ENCODE results near the gene RAB27A. TPM values are rescaled to one million over a fixed set of nuclear protein-coding genes. Genes with fewer than 3 reads are reported as not detected.

RAB27A gene
- total and polyA plus RNA-seq, 2 experiments from 2014 or later: 3.2 to 5.8 TPM

- no peak for TF ChIP-seq REST (IDR thresholded peaks at IDR 0.05; ENCODE audit: unreplicated experiment)
- TF ChIP-seq NANOG (IDR thresholded peaks at IDR 0.05; ENCODE audit: borderline replicate concordance): no peak
- TF ChIP-seq ZNF331 (CRISPR knock-in tag; IDR thresholded peaks at IDR 0.05; ENCODE audit: low read depth): no peak
- TF ChIP-seq ZNF114 (CRISPR knock-in tag; IDR thresholded peaks at IDR 0.05): no peak
- TF ChIP-seq POLR2AphosphoS5 (IDR thresholded peaks at IDR 0.05; ENCODE audit: low read depth): no peak
- TF ChIP-seq EZH2 (IDR thresholded peaks at IDR 0.05; ENCODE audit: low read depth, unreplicated experiment): no peak
- TF ChIP-seq CREB1 (CRISPR knock-in tag; IDR thresholded peaks at IDR 0.05; ENCODE audit: low read depth): no peak
- no peak for TF ChIP-seq ZNF462 (CRISPR knock-in tag; IDR thresholded peaks at IDR 0.05)
- TF ChIP-seq CTCF (conservative IDR thresholded peaks at IDR 0.05; ENCODE audit: low read depth in 2 of 2): no peak
- no peak for TF ChIP-seq ETS1 (IDR thresholded peaks at IDR 0.05)
- no peak for TF ChIP-seq EZH2phosphoT487 (IDR thresholded peaks at IDR 0.05; ENCODE audit: unreplicated experiment)
- no peak for TF ChIP-seq STAT1 (IDR thresholded peaks at IDR 0.05; ENCODE audit: unreplicated experiment)
- TF ChIP-seq JUNB (IDR thresholded peaks at IDR 0.05; ENCODE audit: unreplicated experiment): no peak
- no peaks in the 10 kb centered on the region for H3K9me2 ChIP-seq (ENCODE audit: insufficient read depth)
- DNase-seq (ENCODE audit: low spot score) (no peak), ATAC-seq (no peak)
- H3K4me3 ChIP-seq: no peak overlapping the region
- H3F3A ChIP-seq (replicated peaks; ENCODE audit: low read depth): no peaks in the 10 kb centered on the region
- no peak overlapping the region for H3K27ac Mint-ChIP-seq
- no peaks in the 10 kb centered on the region for H3K79me2 ChIP-seq (replicated peaks; ENCODE audit: insufficient read depth)
- H3K36me3 ChIP-seq (ENCODE audit: insufficient read depth): no peaks in the 10 kb centered on the region
- H3K27ac ChIP-seq (ENCODE audit: low read depth): no peak overlapping the region
- no peaks in the 10 kb centered on the region for H3K9me3 Mint-ChIP-seq
- no peaks in the 10 kb centered on the region for H4K20me1 ChIP-seq (replicated peaks; ENCODE audit: insufficient read depth)
- no peak overlapping the region for H3K4me2 ChIP-seq
- H3K27me3 Mint-ChIP-seq (ENCODE audit: insufficient read depth, low read depth, poor library complexity): no peaks in the 10 kb centered on the region
- no peak overlapping the region for H2AFZ ChIP-seq
- H3K4me1 ChIP-seq (ENCODE audit: insufficient read depth): no peaks in the 10 kb centered on the region
- H3K4me3 Mint-ChIP-seq: no peak overlapping the region
- H3K36me3 Mint-ChIP-seq (ENCODE audit: low read depth): no peaks in the 10 kb centered on the region
- H3K27me3 ChIP-seq (ENCODE audit: insufficient read depth): no peaks in the 10 kb centered on the region
- no peaks in the 10 kb centered on the region for H3K4me1 Mint-ChIP-seq
Observed at GRCh38 chr15:55277715-55278114, 11.9 kb downstream of the RAB27A start.
